ENCODE results near the gene DCAF5.

- TF ChIP-seq CTCF (conservative IDR thresholded peaks at IDR 0.05) (no peak), EZH2 (IDR thresholded peaks at IDR 0.05; ENCODE audit: low read depth) (no peak)
Measured at GRCh38 chr14:69036757-69037506, 116.0 kb downstream of the DCAF5 start.
